HG03354 (cell line): ENCODE measurements around the gene CRYGS.
"Not testable (repeated sequence)": the region's sequence is repeated elsewhere in the genome, so short reads cannot be mapped to it uniquely, and the experiment has no call there.

ENCODE experiments used
- ATAC-seq: cut with Tn5 transposase; IDR thresholded peaks from one replicate; pipeline ENCODE4 v1.9.1; 2021; ENCODE audit warnings: mild to moderate bottlenecking; ENCODE audit not compliant: unreplicated experiment, poor library complexity, severe bottlenecking

CRYGS gene

DNA sequence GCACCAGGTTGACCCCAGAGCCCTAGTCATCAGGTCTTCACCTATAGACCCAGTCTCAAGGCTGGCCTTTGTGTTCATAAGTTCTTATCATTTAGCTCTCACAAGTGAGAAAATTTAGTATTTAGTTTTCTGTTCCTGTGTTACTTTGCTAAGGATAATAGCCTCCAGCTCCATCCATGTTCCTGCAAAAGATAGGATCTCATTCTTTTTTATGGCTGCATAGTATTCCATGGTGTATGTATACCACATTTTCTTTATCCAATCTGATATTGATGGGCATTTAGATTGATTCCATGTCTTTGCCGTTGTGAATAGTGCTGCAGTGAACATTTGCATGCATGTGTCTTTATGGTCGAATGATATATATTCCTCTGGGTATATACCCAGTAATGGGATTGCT is 46.2 kb downstream of the CRYGS start:
- ATAC-seq: not testable (repeated sequence)

DNA sequence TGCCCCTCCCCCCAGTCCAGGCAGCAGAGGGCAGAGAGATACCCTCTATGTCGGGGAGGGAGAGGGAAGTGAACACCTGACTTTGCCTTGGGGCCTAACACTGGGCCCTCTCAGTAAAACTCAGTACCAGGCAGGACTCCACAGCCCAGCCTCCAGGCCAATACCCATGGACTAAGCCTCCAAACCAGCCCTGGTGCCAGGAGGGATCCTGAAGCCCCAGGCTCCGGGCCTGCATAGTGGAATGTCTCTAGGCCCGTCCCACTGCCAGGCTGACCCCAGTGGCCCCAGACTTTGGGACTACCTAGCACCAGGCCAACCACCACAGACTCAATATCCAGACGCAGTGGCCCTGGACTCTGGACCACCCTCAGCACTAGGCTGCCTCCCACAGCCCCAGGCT is 46.6 kb downstream of the CRYGS start:
- no peak for ATAC-seq

DNA sequence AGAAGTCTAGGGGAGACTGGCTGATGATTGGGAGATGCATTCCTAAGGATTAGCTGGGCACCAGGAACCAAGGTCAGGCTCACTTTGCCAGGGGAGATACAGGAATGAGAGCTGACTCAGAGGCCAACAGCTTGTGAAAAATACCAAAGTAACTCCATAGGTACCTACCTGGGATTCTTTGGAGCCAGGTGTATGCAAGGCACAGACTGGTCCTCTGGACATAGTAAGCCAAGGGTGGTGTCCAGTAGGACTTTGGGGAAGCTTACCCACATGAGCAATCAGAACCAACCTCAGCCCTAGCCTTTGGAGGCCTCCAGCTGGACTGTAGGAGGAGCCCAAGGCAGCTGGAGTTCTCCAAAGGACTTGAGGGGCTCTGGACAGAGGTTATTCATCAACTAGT is 47.5 kb downstream of the CRYGS start:
- ATAC-seq: no peak

DNA sequence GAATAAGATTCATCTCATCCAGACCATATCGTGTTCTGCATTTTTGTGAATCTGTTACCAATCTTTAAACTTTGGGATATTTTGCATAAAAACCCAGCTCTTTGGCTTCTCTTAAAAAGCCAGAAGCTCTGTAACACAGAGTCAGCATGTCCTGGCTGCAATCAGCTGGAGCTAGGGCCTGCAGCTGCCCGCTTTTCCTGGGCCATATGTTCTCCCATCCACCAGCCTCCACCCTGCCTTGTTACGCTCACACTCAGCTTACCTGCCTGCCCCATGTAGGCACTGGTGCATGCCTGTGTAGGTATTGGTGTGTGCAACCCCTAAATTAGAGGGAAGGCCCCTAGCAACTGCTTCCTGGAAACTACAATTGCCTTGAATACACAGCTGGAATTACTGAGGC is 48.2 kb downstream of the CRYGS start:
- ATAC-seq: no peak

DNA sequence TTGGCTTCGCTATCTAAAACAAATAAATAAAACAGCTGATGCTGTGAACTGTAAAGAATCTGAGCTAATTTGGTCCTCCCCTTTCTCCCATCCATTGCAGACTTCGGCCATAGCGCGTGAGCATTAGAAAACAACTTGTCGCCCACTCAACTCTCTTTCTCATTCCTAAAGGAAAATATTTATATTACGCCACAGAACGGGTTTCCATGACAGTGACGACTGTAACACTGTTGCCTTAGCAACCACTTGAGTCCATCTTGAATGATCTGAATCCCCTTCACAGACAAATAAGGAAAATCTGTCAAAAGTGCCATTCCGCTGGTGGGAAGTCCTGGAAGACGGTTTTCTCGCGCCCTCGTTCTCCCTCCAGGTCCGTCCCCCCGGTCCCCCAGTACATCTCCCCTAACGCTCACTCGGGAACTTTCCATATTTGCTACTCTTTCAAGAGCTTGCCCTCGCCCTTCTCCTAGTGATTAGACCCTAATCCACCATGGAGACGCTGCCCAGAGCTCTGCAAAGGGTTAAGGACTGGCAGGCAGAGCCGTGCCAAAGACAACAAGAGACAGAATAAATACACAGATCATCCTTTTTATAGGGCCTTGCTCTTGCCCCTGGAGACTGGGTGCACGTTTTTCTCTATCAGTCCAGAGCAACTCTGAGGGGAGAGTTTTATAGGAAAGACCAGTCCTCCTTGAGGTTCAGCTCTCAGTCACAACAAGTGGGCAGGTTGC is 50.5 kb downstream of the CRYGS start:
- no peak for ATAC-seq

DNA sequence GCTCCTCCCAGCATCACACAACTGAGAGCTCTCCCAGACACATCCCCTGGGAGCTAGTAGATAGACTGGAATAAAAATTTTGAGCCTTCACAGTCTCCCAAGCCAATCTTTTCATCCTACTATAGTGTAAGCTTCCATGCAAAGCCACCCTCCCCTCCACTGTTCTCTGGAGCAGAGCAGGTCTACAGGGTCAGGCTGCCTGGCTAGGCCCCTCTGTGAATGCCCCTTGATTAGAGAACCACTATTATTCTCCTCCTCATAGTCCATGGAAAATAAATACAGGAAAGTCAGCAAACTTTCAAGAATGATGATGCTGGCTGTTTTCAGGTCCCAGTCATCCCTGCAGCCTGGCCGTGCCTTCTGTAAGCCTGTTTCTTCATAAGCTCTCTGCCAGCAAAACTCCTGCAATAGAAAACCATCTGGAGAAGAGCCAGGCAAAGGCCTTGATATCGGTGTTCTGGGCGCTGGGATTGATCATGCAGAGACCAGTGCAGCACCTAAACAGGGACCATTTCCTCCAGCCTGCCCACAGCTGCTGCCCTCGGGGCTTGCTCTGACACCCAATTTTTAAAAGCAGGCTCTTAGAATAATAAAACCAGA is 51.7 kb downstream of the CRYGS start:
- ATAC-seq: no peak

DNA sequence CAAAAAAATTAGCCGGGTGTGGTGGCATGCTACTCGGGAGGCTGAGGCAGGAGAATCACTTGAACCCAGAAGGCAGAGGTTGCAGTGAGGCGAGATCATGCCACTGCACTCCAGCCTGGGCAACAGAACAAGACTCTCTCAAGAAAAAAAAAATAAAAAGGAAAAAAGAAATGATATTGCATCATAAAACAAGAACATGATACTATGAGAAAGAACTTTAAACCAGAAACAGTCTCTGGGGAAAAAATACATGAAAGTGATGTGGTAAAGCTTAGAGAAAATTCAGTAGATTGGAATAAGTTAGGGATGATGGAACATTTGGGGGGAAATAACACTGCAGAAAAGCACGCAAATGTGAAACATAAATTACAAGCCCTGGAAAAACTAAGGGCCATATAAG is 54.7 kb downstream of the CRYGS start:
- no peak for ATAC-seq
